ENCODE data around the gene PNMA8A. TPM values are rescaled to one million over a fixed set of nuclear protein-coding genes. Genes with fewer than 3 reads are reported as not detected.

The PNMA8A gene
- polyA plus RNA-seq, 2 of the 4 experiments (the other 2 are of a cell fraction): 11.2 to 15.4 TPM

GRCh38 chr19:46494941-46495785 is 23.8 kb upstream of the PNMA8A start:
- Histone ChIP-seq H3K4me3 (no peak overlapping the region), H3K9me3 (no peaks in the 10 kb centered on the region), H3K4me1 (peaks cover 5% of the 10 kb centered on the region; the same call in 1 of the 3 replicates), H3K4me2 (no peak overlapping the region), H3K27ac (no peak overlapping the region)
- no peak for ATAC-seq
- POLR2A ChIA-PET: no interaction called here
- no peak for DNase-seq (ENCODE audit: low read depth in 1 of 2, low spot score in 1 of 2)
- TF ChIP-seq, protein P1, sequence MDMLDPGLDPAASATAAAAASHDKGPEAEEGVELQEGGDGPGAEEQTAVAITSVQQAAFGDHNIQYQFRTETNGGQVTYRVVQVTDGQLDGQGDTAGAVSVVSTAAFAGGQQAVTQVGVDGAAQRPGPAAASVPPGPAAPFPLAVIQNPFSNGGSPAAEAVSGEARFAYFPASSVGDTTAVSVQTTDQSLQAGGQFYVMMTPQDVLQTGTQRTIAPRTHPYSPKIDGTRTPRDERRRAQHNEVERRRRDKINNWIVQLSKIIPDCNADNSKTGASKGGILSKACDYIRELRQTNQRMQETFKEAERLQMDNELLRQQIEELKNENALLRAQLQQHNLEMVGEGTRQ (IDR thresholded peaks at IDR 0.05): no peak
- TF ChIP-seq POLR2AphosphoS2 (conservative IDR thresholded peaks at IDR 0.05; ENCODE audit: low read length) (no peak), TFCP2L1 (CRISPR knock-in tag; IDR thresholded peaks at IDR 0.05) (no peak), ZC3H11A (IDR thresholded peaks at IDR 0.05) (no peak), EHMT2 (IDR thresholded peaks at IDR 0.05; ENCODE audit: low read depth) (no peak), SREBF2 (IDR thresholded peaks at IDR 0.05) (no peak), JUN (IDR thresholded peaks at IDR 0.05) (no peak), ZNF302 (CRISPR knock-in tag; IDR thresholded peaks at IDR 0.05) (no peak), HOXA7 (CRISPR knock-in tag; IDR thresholded peaks at IDR 0.05) (no peak), NFE2L2 (conservative IDR thresholded peaks at IDR 0.05; ENCODE audit: low read length) (no peak), HOXB13 (CRISPR knock-in tag; IDR thresholded peaks at IDR 0.05; ENCODE audit: low read depth) (no peak), BHLHE40 (IDR thresholded peaks at IDR 0.05; ENCODE audit: low read depth, low read length) (no peak), POLR2A (IDR thresholded peaks at IDR 0.05; ENCODE audit: low read length) (no peak), CTCF (IDR thresholded peaks at IDR 0.05) (no peak), KDM1A (IDR thresholded peaks at IDR 0.05; ENCODE audit: low read depth) (no peak)
- TF ChIP-seq, protein P2, sequence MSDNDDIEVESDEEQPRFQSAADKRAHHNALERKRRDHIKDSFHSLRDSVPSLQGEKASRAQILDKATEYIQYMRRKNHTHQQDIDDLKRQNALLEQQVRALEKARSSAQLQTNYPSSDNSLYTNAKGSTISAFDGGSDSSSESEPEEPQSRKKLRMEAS (IDR thresholded peaks at IDR 0.05): no peak
- 70% methylated on average over 37 of the region's 49 CpGs for WGBS (ENCODE audit: missing lambda C conversion rate)
- CTCF ChIA-PET: interaction anchor here (1.5 to 5.1 kb wide), 3 partner anchors 18 to 99 kb away, joined by 3 to 38 read pairs (median 12); no protein-coding TSS in a partner anchor
- no peak for FAIRE-seq

DNA sequence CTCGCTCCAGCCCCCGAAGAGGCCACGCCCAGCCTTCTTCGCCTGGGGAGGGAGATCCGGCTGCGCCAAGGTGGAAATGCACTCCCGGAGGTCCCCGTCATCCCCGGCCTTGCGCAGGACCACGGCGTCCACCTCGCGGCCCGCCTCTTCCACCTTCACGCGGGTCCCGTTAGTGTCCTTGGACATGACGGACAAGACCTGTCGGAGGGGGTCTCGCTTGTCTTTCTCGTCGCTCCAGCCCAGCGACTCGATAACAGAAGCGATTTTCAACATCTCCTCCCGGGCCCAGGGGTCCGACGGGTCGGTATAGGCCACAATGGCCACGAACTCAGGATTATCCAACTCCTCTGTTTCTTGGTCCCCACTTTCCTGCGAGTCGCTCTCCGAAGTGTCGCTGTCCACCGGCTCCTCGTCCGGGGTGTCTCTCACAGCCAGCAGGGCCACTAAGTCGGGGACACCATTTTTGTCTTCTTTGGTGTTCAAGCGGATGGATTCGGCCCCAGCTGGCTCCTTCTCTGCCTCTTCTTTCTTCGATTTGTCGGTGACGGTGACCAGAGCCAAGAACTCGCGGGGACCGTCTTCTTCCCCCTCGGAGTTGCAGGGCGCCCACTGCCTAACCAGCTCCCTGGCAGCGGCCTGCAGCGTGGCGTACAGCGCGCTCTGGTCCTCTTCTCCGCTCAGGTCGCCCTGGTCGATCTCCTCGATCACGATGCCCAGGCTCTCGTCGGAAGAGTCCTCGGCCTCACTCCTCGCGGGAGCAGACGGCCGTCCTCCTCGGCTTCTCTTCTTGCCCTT is 23.0 kb upstream of the PNMA8A start:
- H3K4me3 ChIP-seq: no peak overlapping the region
- no peak overlapping the region for H3K4me2 ChIP-seq
- 91% methylated on average over 67 of the region's 67 CpGs for WGBS (ENCODE audit: missing lambda C conversion rate)
- TF ChIP-seq, protein P3, sequence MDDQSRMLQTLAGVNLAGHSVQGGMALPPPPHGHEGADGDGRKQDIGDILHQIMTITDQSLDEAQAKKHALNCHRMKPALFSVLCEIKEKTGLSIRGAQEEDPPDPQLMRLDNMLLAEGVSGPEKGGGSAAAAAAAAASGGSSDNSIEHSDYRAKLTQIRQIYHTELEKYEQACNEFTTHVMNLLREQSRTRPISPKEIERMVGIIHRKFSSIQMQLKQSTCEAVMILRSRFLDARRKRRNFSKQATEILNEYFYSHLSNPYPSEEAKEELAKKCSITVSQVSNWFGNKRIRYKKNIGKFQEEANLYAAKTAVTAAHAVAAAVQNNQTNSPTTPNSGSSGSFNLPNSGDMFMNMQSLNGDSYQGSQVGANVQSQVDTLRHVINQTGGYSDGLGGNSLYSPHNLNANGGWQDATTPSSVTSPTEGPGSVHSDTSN (IDR thresholded peaks at IDR 0.05): no peak
- no peak for TF ChIP-seq PHF8 (IDR thresholded peaks at IDR 0.05; ENCODE audit: borderline replicate concordance, low read depth)
- TF ChIP-seq, protein P1 (IDR thresholded peaks at IDR 0.05): no peak
- no peak for TF ChIP-seq POLR2A (IDR thresholded peaks at IDR 0.05; ENCODE audit: low read length)
- TF ChIP-seq KDM1A (IDR thresholded peaks at IDR 0.05; ENCODE audit: low read depth): no peak
- TF ChIP-seq RFX5 (IDR thresholded peaks at IDR 0.05): no peak
- no peak for TF ChIP-seq NR3C1 (IDR thresholded peaks at IDR 0.05)
- TF ChIP-seq, protein P4, sequence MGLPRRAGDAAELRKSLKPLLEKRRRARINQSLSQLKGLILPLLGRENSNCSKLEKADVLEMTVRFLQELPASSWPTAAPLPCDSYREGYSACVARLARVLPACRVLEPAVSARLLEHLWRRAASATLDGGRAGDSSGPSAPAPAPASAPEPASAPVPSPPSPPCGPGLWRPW (IDR thresholded peaks at IDR 0.05): no peak
- no peak for TF ChIP-seq ESRRA (IDR thresholded peaks at IDR 0.05; ENCODE audit: borderline replicate concordance, low read length)
- TF ChIP-seq NFE2L2 (conservative IDR thresholded peaks at IDR 0.05; ENCODE audit: low read length): no peak
- TF ChIP-seq MYC (IDR thresholded peaks at IDR 0.05; ENCODE audit: borderline replicate concordance, low read length): no peak
- TF ChIP-seq MAZ (IDR thresholded peaks at IDR 0.05; ENCODE audit: borderline replicate concordance, low read depth, low read length): no peak
- TF ChIP-seq MAFK (IDR thresholded peaks at IDR 0.05; ENCODE audit: partially characterized antibody): no peak
- no peak for TF ChIP-seq HOXA7 (CRISPR knock-in tag; IDR thresholded peaks at IDR 0.05)
- TF ChIP-seq ZFP36 (IDR thresholded peaks at IDR 0.05; ENCODE audit: borderline replicate concordance, partially characterized antibody): no peak
- no peak for TF ChIP-seq GATA3 (IDR thresholded peaks at IDR 0.05; ENCODE audit: borderline replicate concordance)
- no peak for TF ChIP-seq HEYL (CRISPR knock-in tag; IDR thresholded peaks at IDR 0.05)
- no peak for ATAC-seq
- ChIA-PET CTCF (interaction anchor here (0.6 to 3.5 kb wide), 3 partner anchors 18 to 1780 kb away, joined by 3 to 12 read pairs (median 3); no protein-coding TSS in a partner anchor), POLR2A (no interaction called here)
- H3K4me1 ChIP-seq: peaks cover 5% of the 10 kb centered on the region; the same call in 1 of the 3 replicates
- H3K27ac ChIP-seq: no peak overlapping the region
- no peak for FAIRE-seq
- no peaks in the 10 kb centered on the region for H3K9me3 ChIP-seq
- DNase-seq (ENCODE audit: low read depth in 1 of 2, low spot score in 1 of 2): no peak

Data from A549 (cell line).